Measurements from ENCODE around the gene PPM1H. TPM values are rescaled to one million over a fixed set of nuclear protein-coding genes. Genes with fewer than 3 reads are reported as not detected.

PPM1H gene
- total RNA-seq, 1 experiment from 2014 or later = 0.22 TPM

GRCh38 chr12:62598846-62599245 is 336.1 kb downstream of the PPM1H start:
- Histone ChIP-seq H3K27me3 (ENCODE audit: low read length) (no peaks in the 10 kb centered on the region), H3K9me3 (ENCODE audit: low read length) (no peaks in the 10 kb centered on the region), H3K4me2 (ENCODE audit: low read depth, low read length, poor library complexity, severe bottlenecking) (no peak overlapping the region), H3K79me2 (ENCODE audit: low read length) (peaks cover 6% of the 10 kb centered on the region), H3K9me2 (replicated peaks; ENCODE audit: insufficient read depth, low read length) (no peaks in the 10 kb centered on the region), H3K27ac (ENCODE audit: low read length) (no peak overlapping the region), H3K9ac (ENCODE audit: low read length) (no peak overlapping the region), H3K4me1 (ENCODE audit: low read length) (peaks cover 22% of the 10 kb centered on the region), H3K36me3 (ENCODE audit: insufficient read depth, low read length) (no peaks in the 10 kb centered on the region), H3K4me3 (ENCODE audit: low read length) (no peak overlapping the region), H2AFZ (ENCODE audit: low read length) (no peak overlapping the region), H4K20me1 (ENCODE audit: insufficient read depth, low read depth, low read length) (no peaks in the 10 kb centered on the region)
- DNase-seq = no peak

- no peaks in the 10 kb centered on the region for H3K36me3 ChIP-seq (ENCODE audit: insufficient read depth, low read length)
- no peak overlapping the region for H3K4me3 ChIP-seq (ENCODE audit: low read length)
- H2AFZ ChIP-seq (ENCODE audit: low read length) = no peak overlapping the region
- no peak overlapping the region for H3K9ac ChIP-seq (ENCODE audit: low read length)
- H3K4me1 ChIP-seq (ENCODE audit: low read length) = peaks cover 20% of the 10 kb centered on the region
- no peaks in the 10 kb centered on the region for H3K27me3 ChIP-seq (ENCODE audit: low read length)
- no peaks in the 10 kb centered on the region for H3K9me3 ChIP-seq (ENCODE audit: low read length)
- no peak overlapping the region for H3K27ac ChIP-seq (ENCODE audit: low read length)
- H4K20me1 ChIP-seq (ENCODE audit: insufficient read depth, low read depth, low read length) = no peaks in the 10 kb centered on the region
- no peak for DNase-seq
- H3K4me2 ChIP-seq (ENCODE audit: low read depth, low read length, poor library complexity, severe bottlenecking) = no peak overlapping the region
- no peaks in the 10 kb centered on the region for H3K79me2 ChIP-seq (ENCODE audit: low read length)
- H3K9me2 ChIP-seq (replicated peaks; ENCODE audit: insufficient read depth, low read length) = no peaks in the 10 kb centered on the region
These were observed 337.7 kb downstream of the PPM1H start for GRCh38 chr12:62597253-62597652.

Small RNA genes lying within 50 kb of the gene (small RNA-seq; reads per million reads assigned to genes)
- gene MIRLET7I (181 reads per million, percentile 99 among the genes with 10 or more reads in this experiment), gene RF00019 (not detected), gene RNU1-83P (0.63 reads per million, percentile 16 among the genes with 10 or more reads in this experiment)

Other genes starting within 250 kb of the PPM1H start
- not detected in 2 replicates for gene AVPR1A, start 216.1 kb upstream of the PPM1H start, total RNA-seq (2014; rRNA removed; shearing (Covaris generic); ENCODE audit: low replicate concordance)

Data from Karpas-422 (cell line).